Natural killer cell treated with Interleukin-12 subunit alpha and Interleukin-12 subunit beta and Interleukin-15 and Interleukin-18, amount 100 ng/mL, for 72 hours (primary cell): ENCODE data around the gene TAF1C. TPM values are rescaled to one million over a fixed set of nuclear protein-coding genes. Genes with fewer than 3 reads are reported as not detected.

Experiments
- ATAC-seq, 2 donors: fragments of 150-1000 bp; cut with Tn5 transposase in 1 of 2; sonication (Bioruptor Pico), chemical (Tn5 transposase) in 1 of 2; 2 replicates each; pipeline ENCODE4 v1.10.0; 2021
- DNase-seq: peaks from one replicate; pipeline ENCODE4 v3.0.0; 2022; ENCODE audit warnings: low spot score
- H3K27ac Mint-ChIP-seq, 2 donors: 1 replicate in 1 of 2; 2 replicates in 1 of 2; pipeline ENCODE4 v1.8.0; 2022; ENCODE audit warnings: mixed read lengths in 2 of 2, mild to moderate bottlenecking in 1 of 2, moderate library complexity in 1 of 2
- H3K27me3 Mint-ChIP-seq, 2 donors: 1 replicate in 1 of 2; 2 replicates in 1 of 2; pipeline ENCODE4 v1.8.0; 2022; ENCODE audit warnings: mixed read lengths in 2 of 2
- H3K36me3 Mint-ChIP-seq: one replicate; pipeline ENCODE4 v1.8.0; 2022; ENCODE audit warnings: mixed read lengths
- H3K4me1 Mint-ChIP-seq, 2 donors: 1 replicate in 1 of 2; 2 replicates in 1 of 2; pipeline ENCODE4 v1.8.0; 2022; ENCODE audit warnings: low read depth in 2 of 2, mixed read lengths in 2 of 2, mild to moderate bottlenecking in 1 of 2
- H3K4me3 Mint-ChIP-seq: one replicate; pipeline ENCODE4 v1.8.0; 2022; ENCODE audit warnings: mixed read lengths
- H3K9me3 Mint-ChIP-seq: 2 replicates; pipeline ENCODE4 v1.8.0; 2022; ENCODE audit warnings: mixed read lengths
- total RNA-seq, 2 donors: library from RNA; stranded (reverse); gene quantifications; one replicate each; pipeline ENCODE4 v1.2.3, GENCODE V29; 2022

TAF1C gene
- total RNA-seq, 2 donors from 2014 or later, result 50.4 to 92.3 TPM

DNA sequence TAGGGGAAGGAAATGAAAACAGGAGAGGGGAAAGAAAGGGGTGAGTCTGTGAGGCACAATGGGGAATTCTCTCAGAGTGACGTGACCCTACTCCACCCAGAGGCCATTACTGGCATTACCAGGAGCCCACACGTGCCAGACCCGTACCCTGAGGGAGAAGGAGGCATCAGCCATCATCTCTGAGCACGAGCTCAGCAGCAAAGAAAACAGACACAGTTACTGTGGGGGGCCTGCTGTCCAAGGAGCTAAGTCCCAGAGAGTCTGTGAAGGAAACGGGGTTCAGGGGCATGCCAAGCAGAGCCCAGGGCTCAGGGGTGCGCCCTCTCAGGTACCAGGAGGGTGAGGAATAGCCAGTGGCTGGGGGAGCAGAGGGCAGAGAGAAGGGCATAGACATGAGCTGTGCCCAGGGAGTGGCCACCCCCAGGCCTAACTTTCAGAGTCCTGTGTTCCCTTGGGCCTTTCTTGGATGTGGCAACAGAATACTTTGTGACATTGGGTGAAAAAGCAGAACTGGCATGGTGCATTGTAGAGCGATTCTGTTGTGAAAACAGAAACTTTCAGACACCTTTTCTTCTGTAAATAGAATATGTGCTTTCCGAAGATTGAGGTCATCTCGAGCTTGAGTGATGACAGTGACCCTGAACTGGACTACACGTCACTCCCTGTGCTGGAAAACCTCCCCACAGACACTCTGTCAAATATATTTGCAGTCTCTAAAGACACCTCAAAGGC lies 11.3 kb downstream of the TAF1C start:
- H3K4me3 Mint-ChIP-seq, result no peak overlapping the region
- peak; percentile 69 to 80 for ATAC-seq
- peaks cover 5 to 7% of the 10 kb centered on the region in 2 donors for H3K4me1 Mint-ChIP-seq
- no peak for DNase-seq
- no peaks in the 10 kb centered on the region for H3K9me3 Mint-ChIP-seq
- peaks cover 2 to 14% of the 10 kb centered on the region in 2 donors for H3K27me3 Mint-ChIP-seq
- no peak overlapping the region for H3K27ac Mint-ChIP-seq
- H3K36me3 Mint-ChIP-seq, result no peaks in the 10 kb centered on the region

GRCh38 chr16:84174396-84174795 lies 12.5 kb downstream of the TAF1C start:
- Mint-ChIP-seq H3K4me3 (no peak overlapping the region), H3K4me1 (peaks cover 5 to 7% of the 10 kb centered on the region in 2 donors), H3K36me3 (no peaks in the 10 kb centered on the region), H3K27me3 (peaks cover 7 to 23% of the 10 kb centered on the region in 2 donors), H3K9me3 (no peaks in the 10 kb centered on the region), H3K27ac (no peak overlapping the region)
- ATAC-seq (no peak), DNase-seq (no peak)

DNA sequence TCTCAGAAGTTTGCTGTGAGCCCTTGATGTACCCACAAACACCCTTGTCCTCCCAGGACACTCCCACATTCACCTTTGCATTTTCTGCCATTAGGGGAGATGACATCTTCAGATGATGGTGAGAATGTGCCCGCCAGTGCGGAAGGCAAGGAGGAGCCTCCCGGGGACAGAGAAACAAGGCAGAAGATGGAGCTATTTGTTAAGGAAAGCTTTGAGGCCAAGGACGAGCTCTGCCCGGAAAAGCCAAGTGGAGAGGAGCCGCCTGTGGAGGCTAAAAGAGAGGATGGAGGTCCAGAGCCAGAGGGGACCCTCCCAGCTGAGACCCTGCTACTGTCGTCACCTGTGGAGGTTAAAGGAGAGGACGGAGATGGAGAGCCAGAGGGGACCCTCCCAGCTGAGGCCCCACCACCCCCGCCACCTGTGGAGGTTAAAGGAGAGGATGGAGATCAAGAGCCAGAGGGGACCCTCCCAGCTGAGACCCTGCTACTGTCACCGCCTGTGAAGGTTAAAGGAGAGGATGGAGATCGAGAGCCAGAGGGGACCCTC lies 17.0 kb downstream of the TAF1C start:
- Mint-ChIP-seq H3K27ac (no peak overlapping the region), H3K36me3 (no peaks in the 10 kb centered on the region), H3K9me3 (no peaks in the 10 kb centered on the region), H3K4me1 (no peaks in the 10 kb centered on the region), H3K27me3 (peaks cover 8 to 28% of the 10 kb centered on the region in 2 donors), H3K4me3 (no peak overlapping the region)
- no peak for ATAC-seq
- DNase-seq, result no peak

DNA sequence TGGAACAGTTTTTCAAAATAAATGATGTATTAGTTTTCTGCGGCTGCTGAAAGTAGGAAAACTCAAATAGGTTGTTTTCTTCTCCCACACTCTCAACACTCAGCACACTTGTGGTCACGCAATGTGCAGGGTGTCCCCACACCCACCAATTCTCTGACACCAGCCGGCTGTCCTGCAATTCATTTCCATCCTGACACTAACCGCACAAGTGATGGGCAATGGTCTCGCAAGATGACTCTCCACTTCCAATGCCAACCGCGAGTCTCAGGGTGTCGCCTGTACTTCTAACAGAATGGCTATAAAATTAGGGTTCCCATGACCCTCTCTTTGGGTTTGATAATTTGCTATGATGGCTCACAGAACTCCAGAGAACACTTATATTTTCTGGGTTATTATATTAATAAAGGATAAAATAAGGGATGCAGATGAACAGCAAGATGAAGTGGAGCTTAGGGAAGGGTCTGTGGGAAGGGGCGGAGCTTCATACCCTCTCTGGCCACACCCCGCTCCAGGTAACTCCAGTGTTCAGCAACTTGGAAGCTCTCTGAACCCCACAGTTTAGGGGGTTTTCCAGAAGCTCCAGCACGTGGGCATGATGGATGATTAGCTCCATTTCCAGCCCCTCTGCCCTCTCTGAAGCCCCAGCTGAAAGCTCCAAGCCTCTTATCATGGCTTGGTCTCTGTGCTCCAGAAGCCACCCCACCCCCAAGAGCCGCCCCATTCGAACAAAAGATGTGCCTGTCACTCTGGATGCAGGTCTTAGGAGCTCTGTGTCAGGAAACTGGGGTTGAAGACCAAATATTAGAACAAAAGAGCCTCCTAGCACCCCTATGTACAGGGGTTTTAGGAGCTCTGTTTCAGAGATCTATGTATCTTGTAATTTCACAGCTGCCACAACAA lies 19.8 kb downstream of the TAF1C start:
- no peak for DNase-seq
- Mint-ChIP-seq H3K4me1 (no peaks in the 10 kb centered on the region), H3K4me3 (no peak overlapping the region), H3K27ac (no peak overlapping the region), H3K36me3 (no peaks in the 10 kb centered on the region), H3K27me3 (peaks cover 16 to 38% of the 10 kb centered on the region in 2 donors), H3K9me3 (no peaks in the 10 kb centered on the region)
- ATAC-seq, result peak; percentile 75 to 92

GRCh38 chr16:84165746-84166145 lies 21.1 kb downstream of the TAF1C start:
- H3K4me3 Mint-ChIP-seq, result no peak overlapping the region
- no peaks in the 10 kb centered on the region for H3K4me1 Mint-ChIP-seq
- no peak for ATAC-seq
- no peaks in the 10 kb centered on the region for H3K9me3 Mint-ChIP-seq
- H3K36me3 Mint-ChIP-seq, result no peaks in the 10 kb centered on the region
- no peak overlapping the region for H3K27ac Mint-ChIP-seq
- H3K27me3 Mint-ChIP-seq, result peaks cover 19 to 45% of the 10 kb centered on the region in 2 donors
- no peak for DNase-seq

- peaks cover 25 to 40% of the 10 kb centered on the region in 2 donors for H3K27me3 Mint-ChIP-seq
- no peak for ATAC-seq
Observed at GRCh38 chr16:84161801-84162200, 25.1 kb downstream of the TAF1C start.

DNA sequence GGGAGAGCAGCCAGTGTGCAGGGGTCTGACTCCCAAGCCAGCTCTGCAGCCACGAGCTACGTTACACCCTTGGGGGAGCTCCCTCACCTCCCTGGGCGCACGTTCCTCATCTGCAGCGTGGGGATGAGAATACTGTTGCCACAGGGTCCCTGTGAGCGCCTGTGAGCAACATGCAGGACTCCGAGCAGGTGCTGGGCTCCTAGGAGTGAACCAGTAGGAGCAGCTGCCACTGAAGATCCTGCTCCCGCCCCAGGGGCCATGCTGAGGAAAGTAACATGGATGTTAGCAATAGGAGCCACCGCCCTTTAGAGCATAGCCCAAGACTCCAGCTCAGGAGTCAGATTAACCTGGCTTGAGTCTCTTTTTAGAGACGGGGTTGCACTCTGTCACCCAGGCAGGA lies 25.8 kb downstream of the TAF1C start:
- Mint-ChIP-seq H3K27ac (no peak overlapping the region), H3K27me3 (peaks cover 29 to 47% of the 10 kb centered on the region in 2 donors), H3K4me3 (no peak overlapping the region), H3K36me3 (no peaks in the 10 kb centered on the region), H3K9me3 (no peaks in the 10 kb centered on the region), H3K4me1 (no peaks in the 10 kb centered on the region)
- DNase-seq, result no peak
- ATAC-seq, result no peak

More at GRCh38 chr16:84161801-84162200, 25.1 kb downstream of the TAF1C start:
- no peaks in the 10 kb centered on the region for H3K4me1 Mint-ChIP-seq
- no peaks in the 10 kb centered on the region for H3K36me3 Mint-ChIP-seq
- H3K27ac Mint-ChIP-seq, result no peak overlapping the region
- H3K9me3 Mint-ChIP-seq, result no peaks in the 10 kb centered on the region
- no peak for DNase-seq
- H3K4me3 Mint-ChIP-seq, result no peak overlapping the region

DNA sequence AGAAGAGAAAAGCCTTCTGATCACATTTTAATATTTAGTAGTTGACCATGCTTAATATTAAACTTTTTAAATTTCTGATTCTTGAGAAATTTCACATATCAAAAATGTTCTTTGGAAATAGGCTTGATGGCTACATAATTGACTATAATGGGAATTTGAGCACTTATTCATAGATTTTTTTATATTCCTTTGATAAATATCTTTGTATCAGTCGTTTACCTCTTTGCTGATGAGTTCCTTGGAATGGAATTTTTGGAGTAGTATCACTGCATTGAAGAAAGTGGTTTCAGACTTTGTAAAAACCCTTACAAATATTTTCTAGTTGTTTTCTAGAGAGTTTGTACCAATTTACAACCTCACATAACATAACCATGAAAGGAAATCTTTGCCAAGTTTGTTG lies 27.1 kb downstream of the TAF1C start:
- Mint-ChIP-seq H3K4me3 (no peak overlapping the region), H3K4me1 (no peaks in the 10 kb centered on the region)

GRCh38 chr16:84159007-84159406 lies 27.9 kb downstream of the TAF1C start:
- Mint-ChIP-seq H3K36me3 (no peaks in the 10 kb centered on the region), H3K4me3 (no peak overlapping the region), H3K27ac (no peak overlapping the region), H3K27me3 (peaks cover 30 to 36% of the 10 kb centered on the region in 2 donors), H3K9me3 (no peaks in the 10 kb centered on the region), H3K4me1 (no peaks in the 10 kb centered on the region)
- DNase-seq (no peak), ATAC-seq (no peak)

More for the DNA sequence above, 27.1 kb downstream of the TAF1C start:
- H3K36me3 Mint-ChIP-seq, result no peaks in the 10 kb centered on the region
- peaks cover 35 to 43% of the 10 kb centered on the region in 2 donors for H3K27me3 Mint-ChIP-seq
- H3K27ac Mint-ChIP-seq, result no peak overlapping the region
- H3K9me3 Mint-ChIP-seq, result no peaks in the 10 kb centered on the region
- DNase-seq (no peak), ATAC-seq (no peak)

- H3K4me1 Mint-ChIP-seq, result no peaks in the 10 kb centered on the region
- ATAC-seq (no peak), DNase-seq (no peak)
- H3K27me3 Mint-ChIP-seq, result peaks cover 28 to 29% of the 10 kb centered on the region in 2 donors
- no peaks in the 10 kb centered on the region for H3K9me3 Mint-ChIP-seq
- H3K27ac Mint-ChIP-seq, result no peak overlapping the region
- no peaks in the 10 kb centered on the region for H3K36me3 Mint-ChIP-seq
- H3K4me3 Mint-ChIP-seq, result no peak overlapping the region
Observed at GRCh38 chr16:84156342-84156784, 30.5 kb downstream of the TAF1C start.

DNA sequence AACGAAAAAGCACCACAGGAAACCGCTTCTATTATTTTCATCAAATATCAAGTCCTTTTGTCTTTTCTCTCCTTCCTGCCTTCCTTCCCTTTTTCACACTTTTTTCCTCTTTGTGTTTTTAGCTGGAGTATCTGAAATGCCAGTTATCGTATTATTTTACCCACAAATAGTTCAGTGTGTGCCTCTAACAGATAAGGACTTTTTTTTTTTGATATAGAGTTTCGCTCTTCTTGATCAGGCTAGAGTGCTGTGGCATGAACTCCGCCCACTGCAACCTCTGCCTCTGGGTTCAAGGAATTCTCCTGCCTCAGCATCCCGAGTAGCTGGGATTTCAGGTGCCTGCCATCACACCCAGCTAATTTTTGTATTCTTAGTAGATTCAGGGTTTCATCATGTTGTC lies 31.1 kb downstream of the TAF1C start:
- Mint-ChIP-seq H3K4me3 (no peak overlapping the region), H3K27ac (no peak overlapping the region), H3K27me3 (peaks cover 33 to 34% of the 10 kb centered on the region in 2 donors), H3K36me3 (no peaks in the 10 kb centered on the region), H3K4me1 (no peaks in the 10 kb centered on the region), H3K9me3 (no peaks in the 10 kb centered on the region)
- ATAC-seq (no peak), DNase-seq (no peak)

DNA sequence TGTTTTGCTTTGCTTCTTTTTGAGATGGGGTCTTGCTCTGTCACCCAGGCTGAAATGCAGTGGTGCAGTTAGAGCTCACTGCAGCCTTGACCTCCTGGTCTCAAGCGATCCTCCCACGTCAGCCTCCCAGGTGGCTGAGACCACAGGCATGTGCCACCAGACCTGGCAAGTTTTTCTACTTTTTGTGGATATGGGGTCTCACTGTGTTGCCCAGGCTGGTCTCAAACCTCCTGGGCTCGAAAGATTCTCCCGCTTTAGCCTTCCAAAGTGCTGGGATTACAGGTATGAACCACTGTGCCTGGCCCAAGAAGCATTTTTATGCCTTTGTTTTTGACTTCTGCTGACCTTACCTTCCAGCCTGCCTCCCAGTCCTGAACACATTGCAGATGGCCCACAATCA lies 31.6 kb downstream of the TAF1C start:
- ATAC-seq (no peak), DNase-seq (no peak)
- peaks cover 34 to 35% of the 10 kb centered on the region in 2 donors for H3K27me3 Mint-ChIP-seq
- no peak overlapping the region for H3K27ac Mint-ChIP-seq
- H3K9me3 Mint-ChIP-seq, result no peaks in the 10 kb centered on the region
- no peaks in the 10 kb centered on the region for H3K4me1 Mint-ChIP-seq
- no peak overlapping the region for H3K4me3 Mint-ChIP-seq
- H3K36me3 Mint-ChIP-seq, result no peaks in the 10 kb centered on the region

DNA sequence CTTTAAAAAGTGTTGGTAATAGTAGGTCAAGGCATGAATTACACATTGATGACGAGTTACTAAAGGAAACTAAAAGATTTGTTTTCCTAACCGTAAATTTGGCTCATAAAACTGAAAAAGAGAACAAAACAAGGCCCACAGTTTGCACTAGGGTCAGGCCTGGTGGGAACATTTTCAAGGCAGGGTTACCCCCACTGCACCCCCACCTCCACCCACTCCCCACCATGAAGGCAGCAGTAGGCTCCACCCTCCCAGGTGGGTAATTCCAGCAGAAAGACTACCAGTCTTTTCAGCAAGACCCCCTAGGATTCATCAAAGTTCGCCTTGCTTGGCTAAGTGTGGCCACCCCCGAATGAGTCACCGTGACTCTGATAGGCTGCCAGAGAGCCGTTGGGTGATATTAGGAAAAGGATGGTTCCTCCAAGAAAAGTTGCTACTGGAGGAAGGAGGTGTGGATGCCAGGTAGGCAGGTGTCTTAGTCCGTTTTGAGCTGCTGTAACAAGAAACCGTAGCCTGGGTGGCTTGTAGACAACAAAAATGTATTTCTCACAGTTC lies 33.1 kb downstream of the TAF1C start:
- no peak for ATAC-seq
- no peak overlapping the region for H3K27ac Mint-ChIP-seq
- DNase-seq, result no peak
- no peaks in the 10 kb centered on the region for H3K9me3 Mint-ChIP-seq
- H3K36me3 Mint-ChIP-seq, result no peaks in the 10 kb centered on the region
- H3K27me3 Mint-ChIP-seq, result peaks cover 30 to 46% of the 10 kb centered on the region in 2 donors
- no peak overlapping the region for H3K4me3 Mint-ChIP-seq
- no peaks in the 10 kb centered on the region for H3K4me1 Mint-ChIP-seq
